Smooth muscle cell (in vitro differentiated cells): ENCODE results near the gene RINT1. TPM values are rescaled to one million over a fixed set of nuclear protein-coding genes. Genes with fewer than 3 reads are reported as not detected.
"Not testable (repeated sequence)": the region's sequence is repeated elsewhere in the genome, so short reads cannot be mapped to it uniquely, and the experiment has no call there.

ENCODE experiments used
- DNase-seq: peaks from one replicate; lab custom pipeline; 2025; ENCODE audit not compliant: unreplicated experiment; lab: John Stamatoyannopoulos, UW
- H2AFZ ChIP-seq: fragments of 200-600 bp; sonication (generic); 2 replicates; pipeline ENCODE4 v1.6.0; 2016; ENCODE audit warnings: antibody characterized with exemption, low read depth, mild to moderate bottlenecking
- H3F3A ChIP-seq: fragments of 200-600 bp; sonication (generic); 2 replicates; pipeline ENCODE4 v1.6.0; 2017; ENCODE audit warnings: antibody characterized with exemption, low read depth
- H3K27ac ChIP-seq: fragments of 200-600 bp; sonication (generic); 2 replicates; pipeline ENCODE4 v1.5.1; 2016; ENCODE audit warnings: low read depth, mild to moderate bottlenecking
- H3K27me3 ChIP-seq: fragments of 200-600 bp; sonication (generic); 2 replicates; pipeline ENCODE4 v1.6.1; 2016; ENCODE audit warnings: low read depth, mild to moderate bottlenecking
- H3K36me3 ChIP-seq: fragments of 200-600 bp; sonication (generic); 2 replicates; pipeline ENCODE4 v1.5.1; 2016; ENCODE audit warnings: low read depth
- H3K4me1 ChIP-seq: fragments of 200-600 bp; sonication (generic); 2 replicates; pipeline ENCODE4 v1.5.1; 2016; ENCODE audit warnings: low read depth
- H3K4me2 ChIP-seq: fragments of 200-600 bp; sonication (generic); 2 replicates; pipeline ENCODE4 v1.6.0; 2016; ENCODE audit warnings: mild to moderate bottlenecking
- H3K4me3 ChIP-seq: fragments of 200-600 bp; sonication (generic); 2 replicates; pipeline ENCODE4 v1.5.1; 2016; ENCODE audit warnings: mild to moderate bottlenecking
- H3K79me2 ChIP-seq: fragments of 200-600 bp; sonication (generic); 2 replicates; pipeline ENCODE4 v1.6.0; 2016; ENCODE audit warnings: low read depth, mild to moderate bottlenecking
- H3K9ac ChIP-seq: fragments of 200-600 bp; sonication (generic); 2 replicates; pipeline ENCODE4 v1.6.0; 2016; ENCODE audit warnings: low read depth
- H3K9me3 ChIP-seq: fragments of 200-600 bp; sonication (generic); replicated peaks from 2 replicates; pipeline ENCODE4 v1.5.1; 2016; ENCODE audit warnings: low read depth
- H4K20me1 ChIP-seq: fragments of 200-600 bp; sonication (generic); 2 replicates; pipeline ENCODE4 v1.6.0; 2016; ENCODE audit warnings: low read depth
- CTCF ChIP-seq: fragments of 200-600 bp; sonication (generic); IDR thresholded peaks from 2 replicates; pipeline ENCODE4 v1.5.1; 2017; ENCODE audit warnings: borderline replicate concordance, mild to moderate bottlenecking, antibody characterized with exemption; ENCODE audit not compliant: insufficient read depth, poor library complexity, severe bottlenecking
- WGBS: methylation state at CpG from one replicate; pipeline ENCODE4 v1.1.7; 2016; ENCODE audit warnings: low lambda C conversion rate; 5-methylcytosine and 5-hydroxymethylcytosine counted together
- polyA plus RNA-seq: library from polyadenylated mRNA; unstranded; fragments of >200 nt; fragmentation: Nextera tagmentation; extraction: Ambion mirVana; gene quantifications from 2 replicates; pipeline ENCODE4 v1.2.1, GENCODE V29; 2016
- total RNA-seq: library from RNA; depleted of rRNA; stranded (reverse); fragments of >200 nt; gene quantifications from 2 replicates; pipeline ENCODE4 v1.2.3, GENCODE V29; 2014

RINT1 gene
- total and polyA plus RNA-seq, 2 experiments from 2014 or later = 18.9 to 22.4 TPM

GRCh38 chr7:105519353-105519752 is 12.6 kb upstream of the RINT1 start:
- H3K27ac ChIP-seq = no peak overlapping the region
- no peaks in the 10 kb centered on the region for H3F3A ChIP-seq
- no peaks in the 10 kb centered on the region for H3K9me3 ChIP-seq
- H3K36me3 ChIP-seq = no peaks in the 10 kb centered on the region
- no peak for DNase-seq
- peaks cover 53% of the 10 kb centered on the region for H3K79me2 ChIP-seq
- H2AFZ ChIP-seq = no peak overlapping the region
- no peak overlapping the region for H3K9ac ChIP-seq
- no peak overlapping the region for H3K4me2 ChIP-seq
- peaks cover 7% of the 10 kb centered on the region for H3K4me1 ChIP-seq
- H3K4me3 ChIP-seq = no peak overlapping the region
- TF ChIP-seq CTCF = no peak
- WGBS = 71% methylated on average over 6 of the region's 6 CpGs
- peaks cover 15% of the 10 kb centered on the region for H4K20me1 ChIP-seq
- no peaks in the 10 kb centered on the region for H3K27me3 ChIP-seq

- Histone ChIP-seq H3K4me3 (peak overlapping the region; percentile 79), H4K20me1 (peaks cover 15% of the 10 kb centered on the region), H3K4me2 (peak overlapping the region; percentile 93), H3K79me2 (peaks cover 42% of the 10 kb centered on the region)
- H2AFZ ChIP-seq, H3K27ac ChIP-seq, H3K27me3 ChIP-seq, H3K4me1 ChIP-seq, H3F3A ChIP-seq, H3K36me3 ChIP-seq, H3K9me3 ChIP-seq, DNase-seq, H3K9ac ChIP-seq: not testable (repeated sequence)
- 89% methylated on average over 7 of the region's 7 CpGs for WGBS
Measured at GRCh38 chr7:105520620-105521019, 11.4 kb upstream of the RINT1 start.

GRCh38 chr7:105521027-105521716 is 10.8 kb upstream of the RINT1 start:
- no peak for TF ChIP-seq CTCF
- Histone ChIP-seq H3K9ac (peak overlapping the region; percentile 18), H3F3A (no peaks in the 10 kb centered on the region), H3K9me3 (no peaks in the 10 kb centered on the region), H2AFZ (peak overlapping the region; percentile 96), H3K27me3 (no peaks in the 10 kb centered on the region), H3K79me2 (peaks cover 37% of the 10 kb centered on the region), H3K4me3 (peak overlapping the region; percentile 79), H3K27ac (peak overlapping the region; percentile 61), H3K4me1 (peaks cover 7% of the 10 kb centered on the region), H4K20me1 (peaks cover 15% of the 10 kb centered on the region), H3K4me2 (peak overlapping the region; percentile 93), H3K36me3 (no peaks in the 10 kb centered on the region)
- peak; percentile 63 for DNase-seq
- WGBS = 9% methylated on average over 24 of the region's 25 CpGs

- Histone ChIP-seq H3F3A (no peaks in the 10 kb centered on the region), H3K36me3 (no peaks in the 10 kb centered on the region), H3K4me2 (peak within 1 kb of the TSS; percentile 93), H3K4me1 (peaks cover 7% of the 10 kb centered on the region), H2AFZ (peak within 1 kb of the TSS; percentile 96), H3K27me3 (no peaks in the 10 kb centered on the region), H3K9ac (peak within 1 kb of the TSS; percentile 35), H4K20me1 (peaks cover 15% of the 10 kb centered on the region), H3K79me2 (peaks cover 30% of the 10 kb centered on the region), H3K27ac (peak within 1 kb of the TSS; percentile 62), H3K9me3 (no peaks in the 10 kb centered on the region), H3K4me3 (peak within 1 kb of the TSS; percentile 79)
- peak; percentile 86 for DNase-seq
- no peak for TF ChIP-seq CTCF
- WGBS = 1% methylated on average over 37 of the region's 96 CpGs
Measured at GRCh38 chr7:105521717-105522463, 10.1 kb upstream of the RINT1 start, which contains the start of gene PUS7. TSS of gene PUS7 (minus strand) at chr7:105522271. CDS start at chr7:105508512, 13,759 bp downstream.

- not testable (repeated sequence) for H3K36me3 ChIP-seq, H3K4me1 ChIP-seq, H3F3A ChIP-seq, H3K27ac ChIP-seq, H3K4me3 ChIP-seq, DNase-seq, H3K4me2 ChIP-seq, H3K9ac ChIP-seq, H3K27me3 ChIP-seq, H3K9me3 ChIP-seq, H2AFZ ChIP-seq, H4K20me1 ChIP-seq
- 95% methylated on average over 11 of the region's 11 CpGs for WGBS
- H3K79me2 ChIP-seq = peaks cover 16% of the 10 kb centered on the region
Measured at GRCh38 chr7:105524423-105524822, 7.6 kb upstream of the RINT1 start.
